KG1 (cell line): Measurements from ENCODE around the gene ARMC5.
"Not testable (repeated sequence)": the region's sequence is repeated elsewhere in the genome, so short reads cannot be mapped to it uniquely, and the experiment has no call there.

Source experiments
- DNase-seq: peaks from one replicate; lab custom pipeline; 2025; lab: John Stamatoyannopoulos, UW

Gene ARMC5, protein sequence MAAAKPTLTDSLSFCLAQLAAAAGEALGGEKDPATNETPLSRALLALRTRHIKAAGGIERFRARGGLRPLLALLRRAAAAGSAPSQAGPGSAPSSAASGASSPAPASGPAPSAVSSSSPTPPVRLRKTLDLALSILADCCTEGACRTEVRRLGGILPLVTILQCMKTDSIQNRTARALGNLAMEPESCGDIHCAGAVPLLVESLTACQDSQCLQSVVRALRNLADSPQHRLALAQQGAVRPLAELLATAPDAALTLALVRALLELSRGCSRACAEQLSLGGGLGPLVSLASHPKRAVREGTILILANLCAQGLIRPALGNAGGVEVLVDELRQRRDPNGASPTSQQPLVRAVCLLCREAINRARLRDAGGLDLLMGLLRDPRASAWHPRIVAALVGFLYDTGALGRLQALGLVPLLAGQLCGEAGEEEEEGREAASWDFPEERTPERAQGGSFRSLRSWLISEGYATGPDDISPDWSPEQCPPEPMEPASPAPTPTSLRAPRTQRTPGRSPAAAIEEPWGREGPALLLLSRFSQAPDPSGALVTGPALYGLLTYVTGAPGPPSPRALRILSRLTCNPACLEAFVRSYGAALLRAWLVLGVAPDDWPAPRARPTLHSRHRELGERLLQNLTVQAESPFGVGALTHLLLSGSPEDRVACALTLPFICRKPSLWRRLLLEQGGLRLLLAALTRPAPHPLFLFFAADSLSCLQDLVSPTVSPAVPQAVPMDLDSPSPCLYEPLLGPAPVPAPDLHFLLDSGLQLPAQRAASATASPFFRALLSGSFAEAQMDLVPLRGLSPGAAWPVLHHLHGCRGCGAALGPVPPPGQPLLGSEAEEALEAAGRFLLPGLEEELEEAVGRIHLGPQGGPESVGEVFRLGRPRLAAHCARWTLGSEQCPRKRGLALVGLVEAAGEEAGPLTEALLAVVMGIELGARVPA

GRCh38 chr16:31458844-31459686 lies at the start of gene ARMC5:
Gene ARMC5 (plus strand): TSS chr16:31459501. CDS start chr16:31459525, 24 bp downstream.
- peak; percentile 91 for DNase-seq

DNA sequence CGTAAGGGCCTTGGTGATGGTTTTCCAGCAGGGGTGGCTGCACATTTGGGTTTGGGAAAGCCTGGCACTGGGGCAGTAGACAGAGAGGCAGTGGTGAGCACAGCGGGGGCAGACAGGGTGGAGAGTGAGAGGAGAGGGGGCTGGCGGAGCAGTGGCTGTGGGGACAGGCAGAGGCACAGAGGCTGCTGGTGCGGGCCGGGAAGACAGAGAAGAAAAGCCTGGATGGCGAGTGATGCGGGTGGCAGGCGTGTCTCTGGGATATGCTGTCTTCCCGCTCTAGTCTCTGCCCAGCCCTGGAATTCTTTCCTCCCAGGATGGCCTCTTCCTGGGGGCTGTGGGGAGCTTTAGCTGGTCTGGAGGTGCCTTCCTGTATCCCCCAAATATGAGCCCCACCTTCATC lies 49.2 kb upstream of the ARMC5 start:
- no peak for DNase-seq

DNA sequence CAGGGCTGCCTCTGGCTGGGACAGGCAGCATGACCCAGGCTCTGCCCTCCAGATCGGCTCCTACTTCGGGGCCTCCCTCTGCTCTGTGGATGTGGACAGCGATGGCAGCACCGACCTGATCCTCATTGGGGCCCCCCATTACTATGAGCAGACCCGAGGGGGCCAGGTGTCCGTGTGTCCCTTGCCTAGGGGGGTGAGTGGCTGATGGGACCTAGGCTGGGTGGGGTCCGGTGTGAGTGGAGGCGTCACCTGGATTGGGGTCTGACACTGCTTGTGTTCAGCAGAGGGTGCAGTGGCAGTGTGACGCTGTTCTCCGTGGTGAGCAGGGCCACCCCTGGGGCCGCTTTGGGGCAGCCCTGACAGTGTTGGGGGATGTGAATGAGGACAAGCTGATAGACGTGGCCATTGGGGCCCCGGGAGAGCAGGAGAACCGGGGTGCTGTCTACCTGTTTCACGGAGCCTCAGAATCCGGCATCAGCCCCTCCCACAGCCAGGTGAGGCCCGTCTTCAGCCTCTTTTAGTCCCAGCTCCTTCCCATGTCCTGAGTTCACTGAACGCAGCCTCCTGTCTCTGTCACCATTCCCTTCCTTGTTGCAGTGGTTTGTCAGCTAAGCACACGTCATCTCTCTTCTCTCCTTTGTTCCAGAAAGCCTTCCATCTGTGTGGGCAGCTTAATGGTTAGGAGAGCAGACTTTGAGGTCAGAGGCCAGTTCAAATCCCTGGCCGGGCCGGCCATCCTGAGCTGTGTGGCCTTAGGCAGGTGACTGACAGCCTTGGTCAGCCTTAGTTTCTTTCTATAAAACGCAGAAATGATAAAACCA lies 48.1 kb upstream of the ARMC5 start:
- DNase-seq = no peak

GRCh38 chr16:31412750-31413149 lies 46.6 kb upstream of the ARMC5 start:
- DNase-seq = no peak

- DNase-seq = no peak
These were observed 45.9 kb upstream of the ARMC5 start for GRCh38 chr16:31413381-31413780.

- DNase-seq = no peak
These were observed 45.4 kb upstream of the ARMC5 start for GRCh38 chr16:31413943-31414342.

- no peak for DNase-seq
These were observed 44.6 kb upstream of the ARMC5 start for GRCh38 chr16:31414706-31415105.

DNA sequence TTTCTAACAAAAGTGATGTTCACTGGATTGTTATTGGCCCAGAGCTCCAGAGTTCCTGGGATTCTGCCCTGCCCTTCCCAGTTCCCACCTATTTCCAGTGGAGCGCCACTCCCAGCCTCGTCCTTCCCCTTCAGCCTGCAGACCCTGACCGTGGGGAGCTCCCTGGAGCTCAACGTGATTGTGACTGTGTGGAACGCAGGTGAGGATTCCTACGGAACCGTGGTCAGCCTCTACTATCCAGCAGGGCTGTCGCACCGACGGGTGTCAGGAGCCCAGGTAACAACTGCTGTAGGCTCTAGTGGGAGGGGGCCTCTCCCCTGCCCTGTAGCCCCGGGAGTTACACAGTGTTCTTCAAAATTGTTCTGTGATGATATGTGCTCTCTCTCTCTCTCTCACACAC lies 42.9 kb upstream of the ARMC5 start:
- DNase-seq = no peak

DNA sequence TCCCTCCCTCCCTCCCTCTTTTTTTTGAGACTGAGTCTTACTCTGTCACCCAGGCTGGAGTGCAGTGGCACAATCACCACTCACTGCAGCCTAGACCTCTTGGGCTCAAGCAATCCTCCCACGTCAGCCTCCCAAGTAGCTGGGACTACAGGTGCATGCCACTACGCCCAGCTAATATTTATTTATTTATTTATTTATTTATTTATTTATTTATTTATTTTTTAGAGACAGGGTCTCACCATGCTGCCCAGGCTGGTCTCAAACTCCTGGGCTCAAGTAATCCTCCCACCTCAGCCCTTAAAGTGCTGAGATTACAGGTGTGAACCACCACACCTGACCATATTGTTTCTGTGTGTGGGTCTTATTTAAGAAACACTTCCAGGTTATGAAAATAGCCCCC lies 42.3 kb upstream of the ARMC5 start:
- DNase-seq = not testable (repeated sequence)

DNA sequence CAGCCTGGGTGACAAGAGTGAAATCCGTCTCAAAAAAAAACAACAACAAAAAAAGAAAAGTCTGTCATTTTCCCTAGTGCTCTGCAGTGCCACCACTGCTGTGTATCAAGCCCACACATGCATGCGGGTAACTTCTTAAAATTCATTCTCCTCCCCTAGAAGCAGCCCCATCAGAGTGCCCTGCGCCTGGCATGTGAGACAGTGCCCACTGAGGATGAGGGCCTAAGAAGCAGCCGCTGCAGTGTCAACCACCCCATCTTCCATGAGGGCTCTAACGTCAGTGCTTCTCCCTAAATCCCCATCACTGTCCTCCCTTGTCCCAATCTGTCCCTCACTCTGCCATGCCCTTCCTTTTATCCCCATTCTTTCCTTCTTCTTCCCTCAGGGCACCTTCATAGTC lies 41.4 kb upstream of the ARMC5 start:
- DNase-seq = no peak

- DNase-seq = no peak
These were observed 39.3 kb upstream of the ARMC5 start for GRCh38 chr16:31420037-31420436.

GRCh38 chr16:31421587-31421986 lies 37.7 kb upstream of the ARMC5 start:
- DNase-seq = no peak

DNA sequence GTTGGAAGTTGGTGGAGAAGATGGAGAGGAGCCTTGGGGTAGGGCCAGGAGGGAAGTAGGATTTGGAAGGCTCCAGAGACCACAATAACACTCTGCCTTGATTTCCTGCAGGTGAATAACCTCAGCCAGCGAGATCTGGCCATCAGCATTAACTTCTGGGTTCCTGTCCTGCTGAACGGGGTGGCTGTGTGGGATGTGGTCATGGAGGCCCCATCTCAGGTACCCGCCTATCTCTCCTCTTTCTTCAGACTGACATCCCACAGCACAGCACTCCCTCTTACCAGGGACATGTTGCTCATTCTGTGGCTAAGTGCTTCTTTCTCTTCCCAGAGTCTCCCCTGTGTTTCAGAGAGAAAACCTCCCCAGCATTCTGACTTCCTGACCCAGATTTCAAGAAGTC lies 36.1 kb upstream of the ARMC5 start:
- no peak for DNase-seq

DNA sequence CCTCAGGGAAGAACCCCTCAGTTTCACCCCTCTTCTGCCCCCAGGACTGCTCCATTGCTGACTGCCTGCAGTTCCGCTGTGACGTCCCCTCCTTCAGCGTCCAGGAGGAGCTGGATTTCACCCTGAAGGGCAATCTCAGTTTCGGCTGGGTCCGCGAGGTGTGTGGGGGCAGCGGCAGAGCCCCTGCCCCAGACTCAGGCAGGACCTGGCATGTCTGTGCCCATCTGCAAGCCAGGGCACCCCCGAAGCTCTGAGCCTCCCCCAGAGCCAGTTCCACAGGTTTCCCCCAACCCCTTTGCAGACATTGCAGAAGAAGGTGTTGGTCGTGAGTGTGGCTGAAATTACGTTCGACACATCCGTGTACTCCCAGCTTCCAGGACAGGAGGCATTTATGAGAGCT lies 35.5 kb upstream of the ARMC5 start:
- DNase-seq = no peak

DNA sequence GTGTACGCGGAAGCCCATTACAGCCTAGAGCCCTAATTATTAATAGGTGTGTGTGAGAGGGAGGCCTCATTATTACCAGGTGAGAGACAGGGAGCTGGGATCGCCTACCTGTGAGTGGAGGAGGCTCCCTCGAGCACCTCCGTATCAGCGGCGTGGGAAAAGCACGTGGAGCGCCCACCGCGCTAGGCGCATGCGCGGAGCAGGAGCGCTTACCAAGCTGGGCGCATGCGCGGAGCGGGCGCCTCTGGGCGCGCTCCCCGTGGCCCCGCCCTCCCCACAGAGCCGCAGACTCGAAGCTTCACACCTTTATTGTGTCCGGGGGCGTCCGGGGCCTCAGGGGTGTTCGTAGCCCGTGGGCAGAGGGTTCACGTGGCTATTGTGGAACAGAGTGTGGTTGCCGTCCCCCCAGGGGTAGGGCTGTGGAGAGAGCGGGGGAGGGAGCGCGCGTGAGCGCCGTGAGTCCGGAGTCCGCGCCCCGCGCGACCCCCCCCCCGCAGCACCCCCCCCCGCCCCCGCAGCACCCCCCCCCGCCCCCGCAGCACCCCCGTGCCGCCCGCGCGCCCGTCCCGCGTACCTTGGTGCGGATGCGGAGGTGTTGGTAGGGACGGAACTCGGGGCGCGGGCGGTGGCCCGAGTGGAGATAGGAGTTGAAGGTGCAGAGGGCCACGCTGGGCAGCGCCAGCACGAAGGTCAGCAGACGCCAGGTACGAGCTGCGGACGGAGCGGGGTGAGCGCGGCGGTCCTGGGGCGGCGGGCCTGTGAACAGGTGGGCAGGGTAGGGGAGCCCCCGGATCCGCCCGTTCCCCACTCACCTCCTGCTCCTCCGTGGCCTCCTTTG lies 31.6 kb upstream of the ARMC5 start:
- no peak for DNase-seq

GRCh38 chr16:31428279-31428597 lies 31.1 kb upstream of the ARMC5 start, which contains the start of gene COX6A2:
Gene COX6A2 (minus strand): TSS chr16:31428360. CDS start chr16:31428325, 35 bp downstream.
- DNase-seq = no peak

DNA sequence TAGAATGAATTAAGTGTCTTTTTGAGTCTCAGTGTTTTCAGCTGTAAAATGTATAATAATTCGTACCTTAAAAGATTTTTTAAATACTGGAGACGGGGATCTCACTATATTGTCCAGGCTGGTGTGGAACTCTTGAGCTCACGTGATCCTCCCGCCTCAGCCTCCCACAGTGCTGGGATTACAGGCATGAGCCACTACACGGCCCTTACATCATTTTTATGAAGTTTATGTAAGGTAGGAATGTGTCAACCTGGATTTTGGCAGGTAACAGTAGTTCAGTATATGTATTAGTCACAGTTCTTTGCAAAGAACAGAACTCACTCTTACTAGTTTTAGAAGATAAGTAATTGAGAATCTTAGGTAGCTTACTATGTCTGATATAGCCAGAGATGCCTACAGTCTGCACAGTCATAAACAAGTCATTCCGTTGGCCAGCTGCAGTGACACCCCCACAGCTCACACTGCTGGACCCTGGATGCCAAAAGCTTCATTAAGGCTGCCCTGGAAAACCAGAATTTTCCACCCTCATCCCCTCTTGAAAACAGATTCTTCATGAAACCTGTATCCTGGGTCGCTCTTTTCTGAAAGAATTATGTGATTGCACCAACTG lies 30.6 kb upstream of the ARMC5 start:
- DNase-seq = no peak

DNA sequence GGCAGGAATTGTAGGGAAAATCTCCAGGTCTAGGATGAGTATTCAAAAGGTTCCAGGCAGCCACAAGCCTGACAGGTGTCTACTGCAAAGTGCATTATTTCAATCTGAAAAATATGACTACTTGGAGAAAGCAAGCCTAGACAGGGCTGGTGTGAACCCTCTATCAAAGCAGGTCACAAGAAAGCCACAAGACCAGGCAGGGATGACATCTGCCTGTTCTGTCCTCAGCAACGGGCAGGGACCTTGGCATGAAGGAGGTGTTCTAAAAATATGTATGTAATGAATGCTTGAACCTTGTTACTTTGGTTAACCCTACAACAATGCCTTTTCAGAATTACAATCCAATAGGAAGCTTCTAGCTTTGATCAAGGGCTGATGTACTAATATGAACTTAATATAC lies 30.0 kb upstream of the ARMC5 start:
- no peak for DNase-seq

GRCh38 chr16:31429796-31430195 lies 29.5 kb upstream of the ARMC5 start:
- no peak for DNase-seq
